Right atrium auricular region (tissue), 2 donors: ENCODE data around the gene FNDC10. TPM values are rescaled to one million over a fixed set of nuclear protein-coding genes. Genes with fewer than 3 reads are reported as not detected.
"Not testable (repeated sequence)": the region's sequence is repeated elsewhere in the genome, so short reads cannot be mapped to it uniquely, and the experiment has no call there.

Experiments used
- DNase-seq: peaks from one replicate; pipeline ENCODE4 v3.0.0-alpha.2; 2019; ENCODE audit warnings: low spot score
- H3K27ac ChIP-seq, 2 donors: fragments of 200-600 bp; sonication (generic); 1 replicate in 1 of 2; 2 replicates in 1 of 2; pipeline ENCODE4 v1.5.1; 2016 to 2019
- H3K27me3 ChIP-seq, 2 donors: fragments of 200-600 bp; sonication (generic); one replicate each; pipeline versions ENCODE4 v1.5.1 to v1.6.0; 2017 to 2019
- H3K36me3 ChIP-seq: fragments of 200-600 bp; sonication (generic); one replicate; pipeline ENCODE4 v1.5.1; 2016
- H3K4me1 ChIP-seq, 2 donors: fragments of 200-600 bp; sonication (generic); one replicate each; pipeline versions ENCODE4 v1.5.1 to v1.6.0; 2017 to 2019
- H3K4me3 ChIP-seq, 2 donors: fragments of 200-600 bp; sonication (generic); 1 replicate in 1 of 2; 2 replicates in 1 of 2; pipeline ENCODE4 v1.5.1; 2017 to 2019; ENCODE audit warnings: mild to moderate bottlenecking in 1 of 2, moderate library complexity in 1 of 2
- H3K9me3 ChIP-seq, 2 donors: fragments of 200-600 bp; sonication (generic); one replicate each; pipeline ENCODE4 v1.5.1; 2019
- CTCF ChIP-seq, 2 donors: fragments of 200-600 bp; sonication (generic); IDR thresholded peaks; one replicate each; pipeline ENCODE4 v1.5.1; 2019; ENCODE audit warnings: antibody characterized with exemption in 2 of 2
- total RNA-seq, 2 donors: library from RNA; depleted of rRNA; stranded (reverse); fragments of >200 nt; gene quantifications; one replicate each; pipeline ENCODE4 v1.1.0, GENCODE V29; 2016

FNDC10 gene
- total RNA-seq = 1 to 10 TPM; 2.5 to 2.7 TPM

- Histone ChIP-seq H3K4me3 (peak within 1 kb of the TSS; percentile 28 to 50), H3K9me3 (no peaks in the 10 kb centered on the region), H3K27ac (no peak within 1 kb of the TSS), H3K36me3 (no peaks in the 10 kb centered on the region), H3K4me1 (peaks cover 0 to 22% of the 10 kb centered on the region in 2 donors), H3K27me3 (no peaks in the 10 kb centered on the region)
- TF ChIP-seq CTCF (IDR thresholded peaks at IDR 0.05) = no peak
- no peak for DNase-seq
Measured at GRCh38 chr1:1599935-1600860, at the start of gene FNDC10. Gene FNDC10 (minus strand): TSS chr1:1600135. CDS start chr1:1600015, 120 bp downstream.

GRCh38 chr1:1648265-1648664 lies 48.3 kb upstream of the FNDC10 start:
- DNase-seq, H3K27ac ChIP-seq, H3K27me3 ChIP-seq, H3K4me1 ChIP-seq, H3K9me3 ChIP-seq, H3K4me3 ChIP-seq: not testable (repeated sequence)
- H3K36me3 ChIP-seq = peaks cover 58% of the 10 kb centered on the region

GRCh38 chr1:1647567-1648241 lies 47.8 kb upstream of the FNDC10 start:
- peaks cover 55% of the 10 kb centered on the region for H3K36me3 ChIP-seq
- not testable (repeated sequence) for H3K27ac ChIP-seq, H3K9me3 ChIP-seq, H3K4me3 ChIP-seq, DNase-seq, H3K27me3 ChIP-seq, H3K4me1 ChIP-seq

- not testable (repeated sequence) for H3K27ac ChIP-seq, H3K4me3 ChIP-seq, DNase-seq, H3K9me3 ChIP-seq, H3K27me3 ChIP-seq, H3K4me1 ChIP-seq
- H3K36me3 ChIP-seq = peaks cover 43% of the 10 kb centered on the region
Measured at GRCh38 chr1:1646326-1646725, 46.4 kb upstream of the FNDC10 start.

- H3K4me1 ChIP-seq, H3K27me3 ChIP-seq, H3K9me3 ChIP-seq, H3K27ac ChIP-seq, H3K4me3 ChIP-seq, DNase-seq: not testable (repeated sequence)
- H3K36me3 ChIP-seq = peaks cover 20% of the 10 kb centered on the region
Measured at GRCh38 chr1:1640711-1641461, 41.0 kb upstream of the FNDC10 start.

GRCh38 chr1:1640081-1640480 lies 40.1 kb upstream of the FNDC10 start:
- H3K4me1 ChIP-seq, H3K9me3 ChIP-seq, H3K27me3 ChIP-seq, H3K27ac ChIP-seq, H3K4me3 ChIP-seq, DNase-seq: not testable (repeated sequence)
- H3K36me3 ChIP-seq = peaks cover 20% of the 10 kb centered on the region

- DNase-seq, H3K27me3 ChIP-seq: not testable (repeated sequence)
Measured at GRCh38 chr1:1639368-1639767, 39.4 kb upstream of the FNDC10 start.

GRCh38 chr1:1638528-1638927 lies 38.6 kb upstream of the FNDC10 start:
- H3K27ac ChIP-seq, H3K4me1 ChIP-seq, H3K4me3 ChIP-seq, DNase-seq, H3K27me3 ChIP-seq, H3K9me3 ChIP-seq: not testable (repeated sequence)
- H3K36me3 ChIP-seq = peaks cover 20% of the 10 kb centered on the region

More at GRCh38 chr1:1639368-1639767, 39.4 kb upstream of the FNDC10 start:
- not testable (repeated sequence) for H3K4me1 ChIP-seq, H3K27ac ChIP-seq, H3K4me3 ChIP-seq, H3K9me3 ChIP-seq
- peaks cover 20% of the 10 kb centered on the region for H3K36me3 ChIP-seq

- not testable (repeated sequence) for DNase-seq, H3K4me1 ChIP-seq
Measured at GRCh38 chr1:1637479-1637875, 37.5 kb upstream of the FNDC10 start.

GRCh38 chr1:1636621-1637478 lies 36.9 kb upstream of the FNDC10 start:
- H3K36me3 ChIP-seq = peaks cover 20% of the 10 kb centered on the region
- not testable (repeated sequence) for H3K9me3 ChIP-seq, H3K27me3 ChIP-seq, H3K27ac ChIP-seq, DNase-seq, H3K4me1 ChIP-seq, H3K4me3 ChIP-seq

More at GRCh38 chr1:1637479-1637875, 37.5 kb upstream of the FNDC10 start:
- H3K27ac ChIP-seq, H3K27me3 ChIP-seq, H3K9me3 ChIP-seq, H3K4me3 ChIP-seq: not testable (repeated sequence)
- peaks cover 20% of the 10 kb centered on the region for H3K36me3 ChIP-seq

GRCh38 chr1:1634613-1635012 lies 34.7 kb upstream of the FNDC10 start:
- H3K27ac ChIP-seq, H3K27me3 ChIP-seq, DNase-seq: not testable (repeated sequence)

GRCh38 chr1:1633409-1633808 lies 33.5 kb upstream of the FNDC10 start:
- Histone ChIP-seq H3K4me1 (peaks cover 0 to 23% of the 10 kb centered on the region in 2 donors), H3K36me3 (peaks cover 19% of the 10 kb centered on the region)
- not testable (repeated sequence) for H3K9me3 ChIP-seq, H3K27ac ChIP-seq, H3K27me3 ChIP-seq, H3K4me3 ChIP-seq, DNase-seq

More at GRCh38 chr1:1634613-1635012, 34.7 kb upstream of the FNDC10 start:
- peaks cover 0 to 23% of the 10 kb centered on the region in 2 donors for H3K4me1 ChIP-seq
- H3K4me3 ChIP-seq, H3K9me3 ChIP-seq: not testable (repeated sequence)
- H3K36me3 ChIP-seq = peaks cover 20% of the 10 kb centered on the region
